Keratinocyte (primary cell): Measurements from ENCODE around the gene DNM1L. TPM values are rescaled to one million over a fixed set of nuclear protein-coding genes. Genes with fewer than 3 reads are reported as not detected.

Source experiments
- DNase-seq: peaks from one replicate; pipeline ENCODE4 v3.0.0-alpha.2; 2011; ENCODE audit warnings: low read depth, missing footprints, low spot score
- FAIRE-seq: peaks from 2 replicates; lab custom pipeline; 2011; peaks lifted over from hg19 to GRCh38; lab: Jason Lieb, UNC
- H2AFZ ChIP-seq: 2 replicates; pipeline ENCODE4 v1.6.0; 2012; ENCODE audit warnings: low read length, control low read depth, inconsistent platforms; ENCODE audit not compliant: control insufficient read depth
- H3K27ac ChIP-seq: 2 replicates; pipeline ENCODE4 v1.5.1; 2011; ENCODE audit warnings: low read length; ENCODE audit not compliant: control insufficient read depth, insufficient read depth
- H3K27me3 ChIP-seq: 3 replicates; pipeline ENCODE4 v1.6.0; 2011; ENCODE audit warnings: low read length; ENCODE audit not compliant: control insufficient read depth, insufficient read depth; ENCODE audit errors: extremely low read depth
- H3K36me3 ChIP-seq, 2 experiments: 2 replicates in 1 of 2; 3 replicates in 1 of 2; pipeline ENCODE4 v1.5.1; 2011; ENCODE audit warnings: low read length in 2 of 2, mild to moderate bottlenecking in 1 of 2; ENCODE audit not compliant: control insufficient read depth in 2 of 2, insufficient read depth in 2 of 2; ENCODE audit errors: extremely low read depth in 1 of 2
- H3K4me1 ChIP-seq: 3 replicates; pipeline ENCODE4 v1.5.1; 2011; ENCODE audit warnings: low read length; ENCODE audit not compliant: control insufficient read depth, insufficient read depth; ENCODE audit errors: extremely low read depth
- H3K4me2 ChIP-seq: 3 replicates; pipeline ENCODE4 v1.6.0; 2011; ENCODE audit warnings: low read depth, low read length; ENCODE audit not compliant: control insufficient read depth, insufficient read depth; ENCODE audit errors: extremely low read depth
- H3K4me3 ChIP-seq, 3 experiments: fragments of 200-600 bp in 1 of 3; sonication (generic) in 1 of 3; 2 replicates in 2 of 3; 3 replicates in 1 of 3; pipeline ENCODE4 v1.5.1; 2011 to 2016; ENCODE audit warnings: low read length in 3 of 3, mild to moderate bottlenecking in 3 of 3, control low read depth in 2 of 3, inconsistent platforms in 1 of 3, low read depth in 1 of 3, mixed read lengths in 1 of 3, mixed run types in 1 of 3, moderate library complexity in 1 of 3; ENCODE audit not compliant: control insufficient read depth in 2 of 3, insufficient read depth in 2 of 3; ENCODE audit errors: extremely low read depth in 1 of 3
- H3K79me2 ChIP-seq: 2 replicates; pipeline ENCODE4 v1.6.0; 2012; ENCODE audit warnings: low read length; ENCODE audit not compliant: control insufficient read depth, insufficient read depth
- H3K9ac ChIP-seq: 3 replicates; pipeline ENCODE4 v1.6.0; 2011; ENCODE audit warnings: low read length; ENCODE audit not compliant: control insufficient read depth, insufficient read depth; ENCODE audit errors: extremely low read depth
- H3K9me1 ChIP-seq: 3 replicates; pipeline ENCODE4 v1.6.0; 2011; ENCODE audit warnings: low read length; ENCODE audit not compliant: control insufficient read depth, insufficient read depth; ENCODE audit errors: extremely low read depth
- H3K9me3 ChIP-seq: 2 replicates; pipeline ENCODE4 v1.5.1; 2012; ENCODE audit warnings: low read depth, low read length; ENCODE audit not compliant: control insufficient read depth
- H4K20me1 ChIP-seq: 3 replicates; pipeline ENCODE4 v1.6.0; 2011; ENCODE audit warnings: low read length; ENCODE audit not compliant: control insufficient read depth, insufficient read depth; ENCODE audit errors: extremely low read depth
- EZH2 ChIP-seq: IDR thresholded peaks from one replicate; pipeline ENCODE4 v1.6.1; 2012; ENCODE audit warnings: inconsistent platforms, mild to moderate bottlenecking, low read length, moderate library complexity
- dilution Hi-C: fragments of 300-500 bp; cut with MboI; formaldehyde crosslinking; loops from one replicate; pipeline ENCODE4 v1.7.0; 2020; ENCODE audit warnings: low sequenced_read_pairs; ENCODE audit not compliant: extremely low pct_ligation_motif_present
- polyA plus RNA-seq, 5 experiments: library from polyadenylated mRNA; depleted of rRNA in 3 of 5; stranded (reverse) in 3 of 5; stranded (forward) in 1 of 5; unstranded in 1 of 5; fragments of >200 nt; gene quantifications; 1 replicate in 1 of 5; 2 replicates in 3 of 5; 3 replicates in 1 of 5; pipeline versions ENCODE4 v1.2.1 to v1.2.3, GENCODE V29; 2011 to 2012; ENCODE audit warnings: missing spikeins in 2 of 5, low read depth in 1 of 5, low replicate concordance in 1 of 5
- TF ChIP-seq, protein P1 (sequence below), 3 experiments: IDR thresholded peaks in 1 of 3; conservative IDR thresholded peaks in 1 of 3; optimal IDR thresholded peaks in 1 of 3; 2 replicates in 2 of 3; 3 replicates in 1 of 3; pipeline versions ENCODE3 to v1.5.1; 2011; ENCODE audit warnings: low read length in 3 of 3, mild to moderate bottlenecking in 3 of 3, moderate library complexity in 2 of 3, control low read depth in 1 of 3, inconsistent platforms in 1 of 3; ENCODE audit not compliant: insufficient read depth in 2 of 3; ENCODE audit errors: extremely low read depth in 1 of 3

Gene DNM1L
- polyA plus RNA-seq, 1 donor (not counting 4 experiments of a cell fraction or from before 2014, with no cell fraction given): 115 TPM

DNA sequence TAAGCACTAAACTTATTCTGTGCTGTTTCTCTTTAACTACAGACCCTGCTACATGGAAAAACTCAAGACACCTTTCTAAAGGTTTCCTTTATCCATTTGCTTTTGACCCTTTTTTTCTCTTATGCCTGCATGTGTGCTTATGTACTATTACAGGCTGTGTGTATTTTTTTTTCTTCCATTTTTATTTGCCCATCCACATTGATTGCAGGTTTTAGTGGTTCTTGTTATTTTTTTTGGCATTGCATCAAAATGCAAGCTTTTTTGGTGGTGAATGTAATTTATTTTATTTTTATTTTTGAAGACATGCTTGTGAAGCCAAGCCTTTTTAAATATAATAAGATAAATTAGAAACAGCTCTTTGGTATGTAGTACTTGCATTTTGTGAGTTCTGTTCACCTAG is 26.7 kb downstream of the DNM1L start:
- FAIRE-seq (no peak), DNase-seq (no peak)
- H3K4me1 ChIP-seq: no peaks in the 10 kb centered on the region
- no peak for TF ChIP-seq EZH2
- TF ChIP-seq, protein P1, sequence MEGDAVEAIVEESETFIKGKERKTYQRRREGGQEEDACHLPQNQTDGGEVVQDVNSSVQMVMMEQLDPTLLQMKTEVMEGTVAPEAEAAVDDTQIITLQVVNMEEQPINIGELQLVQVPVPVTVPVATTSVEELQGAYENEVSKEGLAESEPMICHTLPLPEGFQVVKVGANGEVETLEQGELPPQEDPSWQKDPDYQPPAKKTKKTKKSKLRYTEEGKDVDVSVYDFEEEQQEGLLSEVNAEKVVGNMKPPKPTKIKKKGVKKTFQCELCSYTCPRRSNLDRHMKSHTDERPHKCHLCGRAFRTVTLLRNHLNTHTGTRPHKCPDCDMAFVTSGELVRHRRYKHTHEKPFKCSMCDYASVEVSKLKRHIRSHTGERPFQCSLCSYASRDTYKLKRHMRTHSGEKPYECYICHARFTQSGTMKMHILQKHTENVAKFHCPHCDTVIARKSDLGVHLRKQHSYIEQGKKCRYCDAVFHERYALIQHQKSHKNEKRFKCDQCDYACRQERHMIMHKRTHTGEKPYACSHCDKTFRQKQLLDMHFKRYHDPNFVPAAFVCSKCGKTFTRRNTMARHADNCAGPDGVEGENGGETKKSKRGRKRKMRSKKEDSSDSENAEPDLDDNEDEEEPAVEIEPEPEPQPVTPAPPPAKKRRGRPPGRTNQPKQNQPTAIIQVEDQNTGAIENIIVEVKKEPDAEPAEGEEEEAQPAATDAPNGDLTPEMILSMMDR (optimal IDR thresholded peaks at IDR 0.05 in 1 of 3, IDR thresholded peaks at IDR 0.05 in 1 of 3, conservative IDR thresholded peaks at IDR 0.05 in 1 of 3; ENCODE audit: extremely low read depth in 1 of 3, insufficient read depth in 2 of 3, low read length in 3 of 3): no peak
- H3K4me3 ChIP-seq: no peak overlapping the region
- H3K79me2 ChIP-seq: peaks cover 18% of the 10 kb centered on the region
- no peak overlapping the region for H2AFZ ChIP-seq
- peaks cover 0 to 10% of the 10 kb centered on the region in 2 experiments for H3K36me3 ChIP-seq
- H3K27me3 ChIP-seq: no peaks in the 10 kb centered on the region
- H3K9me1 ChIP-seq: no peaks in the 10 kb centered on the region
- no peak overlapping the region for H3K4me2 ChIP-seq
- no peak overlapping the region for H3K27ac ChIP-seq
- dilution Hi-C loops: no loop called here
- H3K9ac ChIP-seq: no peak overlapping the region
- H4K20me1 ChIP-seq: no peaks in the 10 kb centered on the region
- no peaks in the 10 kb centered on the region for H3K9me3 ChIP-seq

DNA sequence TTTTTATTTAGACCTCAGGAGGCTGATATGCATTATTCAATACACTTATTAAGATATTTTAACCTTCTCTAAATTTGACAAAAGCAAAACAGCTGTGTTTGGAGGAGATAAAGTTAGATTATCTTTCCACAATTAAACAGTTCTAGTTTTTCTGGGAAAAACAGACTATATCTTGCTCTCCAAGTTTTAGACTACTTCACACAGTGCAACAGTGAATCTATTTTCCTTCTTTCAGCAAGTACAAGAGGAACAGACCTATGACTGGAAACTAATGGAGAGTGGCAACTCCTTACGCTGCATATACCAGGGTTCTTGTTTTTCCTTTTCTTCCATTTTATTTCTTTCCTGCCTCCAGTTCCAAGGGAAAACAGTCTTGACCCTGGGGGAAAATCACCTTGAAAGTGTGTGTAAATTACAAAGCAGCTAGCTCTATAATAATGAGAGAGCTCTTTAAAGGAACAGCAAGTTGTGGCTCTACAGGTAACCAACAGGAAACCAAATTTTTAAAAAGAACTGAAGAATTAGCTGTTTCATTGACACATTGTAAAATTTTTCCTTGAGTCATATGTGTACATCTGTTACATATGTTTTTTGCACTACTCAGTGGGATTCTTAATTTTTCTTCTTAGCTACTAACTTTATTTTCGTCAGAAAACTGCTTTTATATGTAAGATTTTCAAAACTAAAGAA is 27.4 kb downstream of the DNM1L start:
- H3K4me3 ChIP-seq: no peak overlapping the region
- no peak overlapping the region for H3K9ac ChIP-seq
- no peak for FAIRE-seq
- no peak overlapping the region for H3K27ac ChIP-seq
- H4K20me1 ChIP-seq: no peaks in the 10 kb centered on the region
- H3K4me2 ChIP-seq: no peak overlapping the region
- no peaks in the 10 kb centered on the region for H3K9me1 ChIP-seq
- DNase-seq: no peak
- no peaks in the 10 kb centered on the region for H3K9me3 ChIP-seq
- TF ChIP-seq EZH2: no peak
- TF ChIP-seq, protein P1 (optimal IDR thresholded peaks at IDR 0.05 in 1 of 3, IDR thresholded peaks at IDR 0.05 in 1 of 3, conservative IDR thresholded peaks at IDR 0.05 in 1 of 3; ENCODE audit: extremely low read depth in 1 of 3, insufficient read depth in 2 of 3, low read length in 3 of 3): no peak
- H3K27me3 ChIP-seq: no peaks in the 10 kb centered on the region
- H3K79me2 ChIP-seq: peaks cover 17% of the 10 kb centered on the region
- dilution Hi-C loops: no loop called here
- H3K36me3 ChIP-seq: peaks cover 4 to 16% of the 10 kb centered on the region in 2 experiments
- H2AFZ ChIP-seq: no peak overlapping the region
- no peaks in the 10 kb centered on the region for H3K4me1 ChIP-seq
